Prostate gland (tissue), 2 donors: ENCODE measurements around the gene SMYD3. TPM values are rescaled to one million over a fixed set of nuclear protein-coding genes. Genes with fewer than 3 reads are reported as not detected.

Experiments
- DNase-seq: peaks from one replicate; pipeline ENCODE4 v3.0.0-alpha.2; 2019; ENCODE audit warnings: low spot score
- H3K27ac ChIP-seq, 2 donors: fragments of 200-600 bp; sonication (generic); 2 replicates each; pipeline ENCODE4 v1.5.1; 2017 to 2019
- H3K27me3 ChIP-seq: fragments of 200-600 bp; sonication (generic); replicated peaks from 2 replicates; pipeline ENCODE4 v1.5.1; 2019; ENCODE audit not compliant: insufficient read depth
- H3K36me3 ChIP-seq, 2 donors: fragments of 200-600 bp; sonication (generic); 1 replicate in 1 of 2; 2 replicates in 1 of 2; pipeline versions ENCODE4 v1.5.1 to v1.8.1; 2017 to 2019
- H3K4me1 ChIP-seq: fragments of 200-600 bp; sonication (generic); replicated peaks from 2 replicates; pipeline ENCODE4 v1.5.1; 2019
- H3K4me3 ChIP-seq, 2 donors: fragments of 200-600 bp; sonication (generic); 2 replicates each; pipeline ENCODE4 v1.5.1; 2017 to 2019
- H3K9me3 ChIP-seq: fragments of 200-600 bp; sonication (generic); 2 replicates; pipeline ENCODE4 v1.5.1; 2017
- CTCF ChIP-seq, 4 experiments: fragments of 200-600 bp in 2 of 4; fragments of 450-650 bp in 2 of 4; sonication (generic) in 2 of 4; IDR thresholded peaks; 1 replicate in 3 of 4; 2 replicates in 1 of 4; pipeline ENCODE4 v1.5.1; 2016 to 2019; ENCODE audit warnings: antibody characterized with exemption in 4 of 4, mild to moderate bottlenecking in 2 of 4, moderate library complexity in 2 of 4
- POLR2A ChIP-seq: fragments of 450-650 bp; IDR thresholded peaks from one replicate; pipeline ENCODE4 v1.6.1; 2016; ENCODE audit warnings: antibody characterized with exemption, mild to moderate bottlenecking
- POLR2AphosphoS5 ChIP-seq: sonication (generic); formaldehyde crosslinking; IDR thresholded peaks from one replicate; pipeline ENCODE4 v1.6.1; 2017; ENCODE audit warnings: antibody characterized with exemption
- WGBS: methylation state at CpG from one replicate; pipeline ENCODE4 v1.1.5; 2018; 5-methylcytosine and 5-hydroxymethylcytosine counted together
- intact Hi-C: fragments of 100-400 bp; cut with DNase I; formaldehyde crosslinking; loops from one replicate; pipeline ENCODE4 v1.14.2; 2022
- total RNA-seq, 2 donors: library from RNA; depleted of rRNA; stranded (reverse); fragments of >200 nt; gene quantifications; one replicate each; pipeline ENCODE4 v1.1.0, GENCODE V29; 2016

The SMYD3 gene
- total RNA-seq, 2 donors from 2014 or later: 19.8 to 23.9 TPM

- no peak overlapping the region for H3K27ac ChIP-seq
- no peaks in the 10 kb centered on the region for H3K4me1 ChIP-seq
- H3K27me3 ChIP-seq: no peaks in the 10 kb centered on the region
- H3K36me3 ChIP-seq: no peaks in the 10 kb centered on the region
- intact Hi-C loops: no loop called here
- TF ChIP-seq CTCF (IDR thresholded peaks at IDR 0.05): no peak
- no peak overlapping the region for H3K4me3 ChIP-seq
- 92% methylated on average over 14 of the region's 14 CpGs for WGBS
- no peak for DNase-seq
- H3K9me3 ChIP-seq: no peaks in the 10 kb centered on the region
Observed at GRCh38 chr1:246459221-246459620, 47.9 kb downstream of the SMYD3 start.

GRCh38 chr1:246455476-246455875, 51.6 kb downstream of the SMYD3 start:
- no peak overlapping the region for H3K27ac ChIP-seq
- no peaks in the 10 kb centered on the region for H3K36me3 ChIP-seq

GRCh38 chr1:246454655-246455054, 52.4 kb downstream of the SMYD3 start:
- intact Hi-C loops: loop anchor here (5.0 kb wide), 2 partner anchors 442 to 1297 kb away; no protein-coding TSS in a partner anchor

More at GRCh38 chr1:246455476-246455875, 51.6 kb downstream of the SMYD3 start:
- 76% methylated on average over 1 of the region's 1 CpG for WGBS
- no peaks in the 10 kb centered on the region for H3K27me3 ChIP-seq
- intact Hi-C loops: no loop called here
- H3K4me3 ChIP-seq: no peak overlapping the region
- H3K4me1 ChIP-seq: no peaks in the 10 kb centered on the region
- TF ChIP-seq POLR2A (no peak), CTCF (IDR thresholded peaks at IDR 0.05) (no peak), POLR2AphosphoS5 (no peak)
- no peaks in the 10 kb centered on the region for H3K9me3 ChIP-seq
- no peak for DNase-seq

GRCh38 chr1:246450611-246451251, 56.3 kb downstream of the SMYD3 start:
- no peaks in the 10 kb centered on the region for H3K4me1 ChIP-seq
- TF ChIP-seq POLR2AphosphoS5 (no peak), POLR2A (no peak), CTCF (IDR thresholded peaks at IDR 0.05) (peak in 3 of 4 experiments; percentile 57 to 72 (median 69))
- no peaks in the 10 kb centered on the region for H3K27me3 ChIP-seq
- no peaks in the 10 kb centered on the region for H3K36me3 ChIP-seq
- no peak for DNase-seq
- intact Hi-C loops: loop anchor here (5.0 kb wide), 2 partner anchors 438 to 1293 kb away; no protein-coding TSS in a partner anchor
- no peak overlapping the region for H3K4me3 ChIP-seq
- 30% methylated on average over 6 of the region's 6 CpGs for WGBS
- H3K9me3 ChIP-seq: no peaks in the 10 kb centered on the region
- no peak overlapping the region for H3K27ac ChIP-seq

More at GRCh38 chr1:246454655-246455054, 52.4 kb downstream of the SMYD3 start:
- Histone ChIP-seq H3K9me3 (no peaks in the 10 kb centered on the region), H3K27ac (no peak overlapping the region), H3K4me1 (no peaks in the 10 kb centered on the region), H3K36me3 (no peaks in the 10 kb centered on the region), H3K27me3 (no peaks in the 10 kb centered on the region), H3K4me3 (no peak overlapping the region)
- DNase-seq: no peak
- TF ChIP-seq CTCF (IDR thresholded peaks at IDR 0.05) (no peak), POLR2AphosphoS5 (no peak), POLR2A (no peak)

- TF ChIP-seq POLR2AphosphoS5 (no peak), POLR2A (no peak), CTCF (IDR thresholded peaks at IDR 0.05) (no peak)
- Histone ChIP-seq H3K9me3 (no peaks in the 10 kb centered on the region), H3K36me3 (no peaks in the 10 kb centered on the region), H3K4me1 (no peaks in the 10 kb centered on the region), H3K27me3 (no peaks in the 10 kb centered on the region), H3K27ac (no peak overlapping the region), H3K4me3 (no peak overlapping the region)
- DNase-seq: no peak
- intact Hi-C loops: no loop called here
- 82% methylated on average over 3 of the region's 3 CpGs for WGBS
Observed at GRCh38 chr1:246448373-246448772, 58.7 kb downstream of the SMYD3 start.
